A549 treated with dexamethasone at 1 μM for 4 hours (cell line): ENCODE measurements around the gene FUBP3. TPM values are rescaled to one million over a fixed set of nuclear protein-coding genes. Genes with fewer than 3 reads are reported as not detected.

Source experiments
- total RNA-seq: library from RNA; stranded (reverse); fragments of 200-300 nt; extraction: Qiagen RNA extraction; gene quantifications from 5 replicates; pipeline ENCODE4 v1.2.3, GENCODE V29; 2022

The FUBP3 gene, protein sequence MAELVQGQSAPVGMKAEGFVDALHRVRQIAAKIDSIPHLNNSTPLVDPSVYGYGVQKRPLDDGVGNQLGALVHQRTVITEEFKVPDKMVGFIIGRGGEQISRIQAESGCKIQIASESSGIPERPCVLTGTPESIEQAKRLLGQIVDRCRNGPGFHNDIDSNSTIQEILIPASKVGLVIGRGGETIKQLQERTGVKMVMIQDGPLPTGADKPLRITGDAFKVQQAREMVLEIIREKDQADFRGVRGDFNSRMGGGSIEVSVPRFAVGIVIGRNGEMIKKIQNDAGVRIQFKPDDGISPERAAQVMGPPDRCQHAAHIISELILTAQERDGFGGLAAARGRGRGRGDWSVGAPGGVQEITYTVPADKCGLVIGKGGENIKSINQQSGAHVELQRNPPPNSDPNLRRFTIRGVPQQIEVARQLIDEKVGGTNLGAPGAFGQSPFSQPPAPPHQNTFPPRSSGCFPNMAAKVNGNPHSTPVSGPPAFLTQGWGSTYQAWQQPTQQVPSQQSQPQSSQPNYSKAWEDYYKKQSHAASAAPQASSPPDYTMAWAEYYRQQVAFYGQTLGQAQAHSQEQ
- total RNA-seq: 47.9 to 56.1 TPM (median 53.2 TPM) in 5 replicates

DNA sequence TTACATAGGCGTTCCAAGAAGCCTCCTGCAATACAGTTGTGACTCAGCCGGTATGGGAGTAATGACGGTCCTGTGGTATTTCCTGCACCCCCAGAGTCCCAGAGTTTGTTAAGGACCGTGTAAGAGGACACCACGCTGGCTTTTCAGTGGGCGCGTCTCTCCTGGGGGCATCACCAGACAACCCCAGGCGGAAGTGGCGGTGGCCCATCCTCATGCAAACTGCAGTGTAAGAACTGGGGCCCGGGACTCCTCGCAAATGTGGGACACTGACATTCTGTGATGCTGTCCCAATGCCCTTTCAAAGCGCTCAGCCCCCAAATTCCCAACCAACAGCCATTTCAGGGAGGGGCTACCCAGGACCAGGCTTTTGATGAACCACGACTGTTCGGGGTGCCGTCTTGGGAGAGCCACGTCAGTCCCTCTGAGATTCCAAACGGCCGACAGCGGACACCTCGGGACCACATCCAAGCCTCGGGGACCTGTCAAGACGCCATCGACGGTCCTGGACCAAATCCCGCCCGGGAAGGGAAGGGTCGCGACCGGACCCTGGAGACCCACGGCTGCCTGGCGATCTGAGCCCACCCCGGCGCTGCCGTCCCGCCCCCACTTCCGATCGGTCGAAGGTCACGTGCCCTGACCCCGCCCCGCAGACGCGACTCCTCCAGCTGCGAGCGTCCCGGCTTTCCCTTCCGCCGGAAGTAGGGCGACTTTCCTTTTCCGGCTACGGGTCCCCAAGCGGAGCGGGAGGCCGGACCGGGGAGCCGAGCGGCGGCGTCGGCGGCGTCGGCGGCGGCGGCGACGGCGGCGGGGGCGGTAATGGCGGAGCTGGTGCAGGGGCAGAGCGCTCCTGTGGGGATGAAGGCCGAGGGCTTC, at the start of gene FUBP3:
TSS of gene FUBP3 (plus strand) at position 713 of the 873 bp plus-strand sequence. CDS start at position 817, 104 bp downstream.

DNA sequence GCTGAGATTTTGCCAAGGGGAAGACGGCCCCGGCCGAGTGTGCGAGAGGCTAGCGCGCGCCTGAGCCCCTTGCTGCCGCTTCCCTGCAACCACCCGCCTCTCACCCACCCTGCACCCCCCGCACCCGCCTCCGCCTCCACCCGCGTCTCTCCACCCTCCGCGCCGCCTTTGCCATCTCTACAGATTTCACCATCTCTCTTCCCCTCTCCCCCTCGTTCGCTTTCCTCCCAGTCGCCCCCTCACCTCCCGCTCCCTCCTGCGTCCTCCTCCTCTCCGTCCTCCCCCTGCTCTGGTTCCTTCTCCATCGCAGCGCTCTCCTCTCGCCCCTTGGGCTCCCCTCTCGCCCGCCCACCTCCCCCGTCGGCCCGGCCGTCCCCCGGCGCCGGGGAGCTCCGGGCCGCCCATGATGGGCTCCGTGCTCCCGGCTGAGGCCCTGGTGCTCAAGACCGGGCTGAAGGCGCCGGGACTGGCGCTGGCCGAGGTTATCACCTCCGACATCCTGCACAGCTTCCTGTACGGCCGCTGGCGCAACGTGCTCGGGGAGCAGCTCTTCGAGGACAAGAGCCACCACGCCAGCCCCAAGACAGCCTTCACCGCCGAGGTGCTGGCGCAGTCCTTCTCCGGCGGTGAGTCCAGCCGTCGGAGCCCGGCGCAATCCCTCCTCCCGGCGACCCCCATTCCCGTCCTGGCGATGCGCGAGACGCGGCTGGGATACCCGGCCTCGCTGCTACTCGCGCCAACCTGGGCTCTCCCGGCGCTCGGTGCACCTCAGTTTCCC, 85.1 kb downstream of the FUBP3 start, which contains the start of gene PRDM12:
TSS of gene PRDM12 (plus strand) at position 344 of the 778 bp plus-strand sequence. CDS start at position 404, 60 bp downstream.

Other genes starting within 250 kb of the FUBP3 start
- 18.7 to 22.4 TPM (median 20.7 TPM) in 5 replicates for gene ASS1, start 134.6 kb upstream of the FUBP3 start, total RNA-seq
- 0.22 to 0.34 TPM (median 0.26 TPM) in 5 replicates for gene PRDM12, start 85.0 kb downstream of the FUBP3 start, total RNA-seq
- gene EXOSC2, start 114.2 kb downstream of the FUBP3 start, total RNA-seq: 49.6 to 70.5 TPM (median 53.2 TPM) in 5 replicates